GM12872 (cell line): ENCODE measurements around the gene LDB2.

Source experiments
- TF ChIP-seq, protein P1 (sequence below): IDR thresholded peaks from 3 replicates; pipeline ENCODE4 v1.5.1; 2011; ENCODE audit warnings: low read depth, mild to moderate bottlenecking, low read length, moderate library complexity; ENCODE audit not compliant: insufficient read depth

The LDB2 gene

DNA sequence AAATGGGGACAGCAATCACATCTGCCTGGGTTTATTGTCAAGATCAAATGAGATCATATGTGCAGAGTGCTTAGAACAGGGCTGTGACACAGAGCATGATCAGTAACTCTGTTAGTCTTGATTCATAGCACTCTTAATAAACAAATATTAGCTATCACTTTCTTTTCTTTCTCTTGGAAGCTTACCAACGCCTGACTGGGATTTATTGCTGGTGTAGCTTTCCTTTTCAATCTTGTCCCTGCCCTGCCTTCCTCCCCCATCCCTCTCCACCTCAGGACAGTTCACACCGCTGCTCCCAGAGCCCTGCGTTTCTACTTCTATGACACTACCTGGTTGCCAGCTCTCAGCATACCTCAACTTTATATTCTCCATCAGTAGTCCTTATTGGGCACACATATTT lies 120.7 kb downstream of the LDB2 start:
- TF ChIP-seq, protein P1, sequence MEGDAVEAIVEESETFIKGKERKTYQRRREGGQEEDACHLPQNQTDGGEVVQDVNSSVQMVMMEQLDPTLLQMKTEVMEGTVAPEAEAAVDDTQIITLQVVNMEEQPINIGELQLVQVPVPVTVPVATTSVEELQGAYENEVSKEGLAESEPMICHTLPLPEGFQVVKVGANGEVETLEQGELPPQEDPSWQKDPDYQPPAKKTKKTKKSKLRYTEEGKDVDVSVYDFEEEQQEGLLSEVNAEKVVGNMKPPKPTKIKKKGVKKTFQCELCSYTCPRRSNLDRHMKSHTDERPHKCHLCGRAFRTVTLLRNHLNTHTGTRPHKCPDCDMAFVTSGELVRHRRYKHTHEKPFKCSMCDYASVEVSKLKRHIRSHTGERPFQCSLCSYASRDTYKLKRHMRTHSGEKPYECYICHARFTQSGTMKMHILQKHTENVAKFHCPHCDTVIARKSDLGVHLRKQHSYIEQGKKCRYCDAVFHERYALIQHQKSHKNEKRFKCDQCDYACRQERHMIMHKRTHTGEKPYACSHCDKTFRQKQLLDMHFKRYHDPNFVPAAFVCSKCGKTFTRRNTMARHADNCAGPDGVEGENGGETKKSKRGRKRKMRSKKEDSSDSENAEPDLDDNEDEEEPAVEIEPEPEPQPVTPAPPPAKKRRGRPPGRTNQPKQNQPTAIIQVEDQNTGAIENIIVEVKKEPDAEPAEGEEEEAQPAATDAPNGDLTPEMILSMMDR = no peak

DNA sequence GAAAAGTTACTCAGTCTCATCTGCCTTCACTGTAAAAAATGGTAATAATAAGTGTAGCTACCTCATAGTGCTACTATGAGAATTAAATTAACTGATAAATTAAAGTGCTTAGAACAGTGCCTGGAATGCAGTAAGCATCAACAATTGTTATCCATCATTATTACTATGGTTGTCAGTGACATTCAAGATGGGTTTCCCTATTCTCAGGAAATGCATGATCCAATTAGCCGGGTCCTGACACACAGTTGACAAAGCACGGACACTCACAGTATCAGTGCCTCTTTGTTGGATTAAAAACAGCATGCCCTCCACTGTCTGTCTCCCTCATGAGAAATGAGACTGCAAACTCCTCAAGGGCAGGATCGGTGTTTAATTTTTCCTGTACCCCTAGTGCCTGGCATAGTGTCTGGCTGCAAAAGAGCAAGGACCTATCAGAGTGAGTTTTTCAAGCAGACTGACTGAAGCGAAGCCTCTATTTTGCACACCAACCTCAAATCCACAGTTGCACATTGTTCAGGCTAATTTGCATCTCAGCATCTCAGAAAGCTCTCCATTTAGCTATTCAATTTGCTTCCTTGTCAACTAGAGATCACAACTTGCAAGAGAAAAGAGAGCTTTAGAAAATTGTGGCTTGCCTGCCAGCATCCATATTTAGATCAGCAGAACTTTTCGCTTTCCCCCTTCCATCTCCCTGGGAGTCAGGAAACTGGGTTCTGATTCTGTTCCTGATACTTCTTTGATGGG lies 122.9 kb downstream of the LDB2 start:
- TF ChIP-seq, protein P1 = no peak

DNA sequence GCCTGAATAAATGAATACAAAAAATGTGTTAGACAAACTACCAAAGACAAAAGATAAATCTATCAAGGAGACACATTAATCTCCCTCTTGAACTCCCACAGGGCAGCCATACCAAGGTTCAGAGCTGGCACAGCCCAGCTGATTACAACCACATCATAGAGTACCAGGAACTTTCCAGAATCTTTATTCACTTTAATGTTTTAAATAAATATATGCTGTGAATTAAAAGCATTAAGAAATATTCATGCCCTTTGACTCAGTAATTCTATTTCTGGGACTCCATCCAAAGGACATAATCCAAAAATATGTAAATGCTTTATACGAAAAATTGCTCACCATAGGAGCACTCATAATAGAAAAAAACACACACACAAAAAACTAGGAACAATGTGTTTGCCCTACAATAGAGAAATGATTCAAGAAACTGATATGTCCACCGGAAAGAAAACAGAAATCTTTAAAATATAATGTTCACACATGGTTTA lies 126.0 kb downstream of the LDB2 start:
- TF ChIP-seq, protein P1 = no peak

DNA sequence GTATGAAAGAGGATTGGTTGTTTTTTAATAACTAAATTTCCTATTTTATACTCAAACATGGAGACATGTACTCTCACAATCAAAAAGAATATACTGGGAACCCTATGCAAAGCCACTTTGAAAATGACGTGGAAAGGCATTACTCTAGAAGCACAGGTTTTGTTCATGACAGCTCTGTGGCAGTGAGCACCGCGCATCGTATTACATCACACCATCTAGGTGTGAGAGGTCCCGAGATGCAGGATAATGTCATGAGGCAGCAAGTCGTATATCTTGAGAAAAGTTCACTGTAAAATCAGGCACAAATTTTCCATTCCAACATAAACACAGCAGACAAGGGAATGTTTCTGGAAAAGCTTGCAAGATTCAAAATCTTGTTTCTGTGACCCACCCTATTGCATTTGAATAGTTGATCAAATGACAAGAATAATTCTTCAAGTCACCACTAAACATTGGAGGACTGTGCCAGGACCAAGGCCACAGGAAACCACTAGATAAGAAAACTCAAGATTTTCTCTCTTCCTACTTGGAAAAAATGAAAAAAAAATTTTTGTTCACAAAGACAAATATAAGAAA lies 127.6 kb downstream of the LDB2 start:
- TF ChIP-seq, protein P1 = no peak

DNA sequence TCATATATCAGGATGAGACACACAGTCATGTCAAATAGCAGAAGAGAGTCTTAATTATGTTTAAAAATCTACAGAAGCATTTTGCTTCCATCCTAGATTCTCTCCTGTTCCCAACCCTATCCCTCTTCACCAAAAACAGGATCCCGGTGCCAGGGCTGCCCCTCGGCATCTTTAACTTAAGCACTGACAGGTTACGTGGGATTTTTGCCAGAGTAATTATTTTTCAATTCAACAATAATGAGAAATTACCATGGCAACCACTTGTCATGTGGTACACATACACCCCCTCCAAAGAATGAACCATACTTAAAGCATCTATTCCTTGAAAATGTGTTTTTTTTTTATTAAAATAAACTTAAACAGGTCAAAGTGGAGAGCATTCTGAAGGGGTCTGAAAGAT lies 130.6 kb downstream of the LDB2 start:
- TF ChIP-seq, protein P1 = no peak

DNA sequence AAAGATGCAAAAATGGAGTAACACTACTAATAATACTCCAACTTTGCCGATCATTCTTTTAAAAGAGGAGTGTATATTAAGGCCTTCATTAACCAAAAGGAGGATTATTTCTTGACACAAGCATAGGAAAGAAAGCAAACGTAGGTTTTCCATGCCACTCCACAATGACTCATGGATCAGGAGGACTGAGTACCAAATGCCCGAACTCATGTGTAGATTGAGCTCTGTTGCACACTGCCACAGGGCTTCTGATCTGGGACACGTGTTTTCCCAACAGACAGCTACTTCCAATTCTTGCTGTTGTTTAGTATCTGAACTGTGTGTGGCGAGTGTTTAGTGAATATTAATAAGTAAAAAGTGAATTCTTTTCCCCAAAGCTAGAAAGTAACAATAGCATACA lies 131.2 kb downstream of the LDB2 start:
- TF ChIP-seq, protein P1 = no peak

DNA sequence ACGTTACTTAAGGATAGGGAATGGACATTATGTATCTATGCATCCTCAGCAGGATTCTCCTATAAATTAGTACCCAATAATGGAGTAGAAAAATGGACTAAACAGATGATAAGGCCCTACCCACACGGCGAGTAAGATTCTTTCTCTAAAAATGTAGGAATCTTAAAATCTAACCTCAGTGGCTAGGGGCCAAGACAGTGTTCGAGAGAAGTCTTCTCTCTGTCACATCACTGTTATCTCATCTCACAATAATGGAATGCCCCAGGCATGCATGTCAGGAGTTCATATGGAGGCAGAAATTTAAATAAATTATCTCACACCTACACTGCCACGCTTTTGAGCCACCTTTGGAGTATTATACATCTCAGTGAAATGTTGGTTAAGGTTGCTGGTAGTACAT lies 132.9 kb downstream of the LDB2 start:
- TF ChIP-seq, protein P1 = no peak
